GM21367 (cell line): ENCODE measurements around the gene SYT5.
"Not testable (repeated sequence)": the region's sequence is repeated elsewhere in the genome, so short reads cannot be mapped to it uniquely, and the experiment has no call there.

ENCODE experiments used
- ATAC-seq: cut with Tn5 transposase; IDR thresholded peaks from one replicate; pipeline ENCODE4 v1.9.1; 2021; ENCODE audit not compliant: unreplicated experiment

Gene SYT5

DNA sequence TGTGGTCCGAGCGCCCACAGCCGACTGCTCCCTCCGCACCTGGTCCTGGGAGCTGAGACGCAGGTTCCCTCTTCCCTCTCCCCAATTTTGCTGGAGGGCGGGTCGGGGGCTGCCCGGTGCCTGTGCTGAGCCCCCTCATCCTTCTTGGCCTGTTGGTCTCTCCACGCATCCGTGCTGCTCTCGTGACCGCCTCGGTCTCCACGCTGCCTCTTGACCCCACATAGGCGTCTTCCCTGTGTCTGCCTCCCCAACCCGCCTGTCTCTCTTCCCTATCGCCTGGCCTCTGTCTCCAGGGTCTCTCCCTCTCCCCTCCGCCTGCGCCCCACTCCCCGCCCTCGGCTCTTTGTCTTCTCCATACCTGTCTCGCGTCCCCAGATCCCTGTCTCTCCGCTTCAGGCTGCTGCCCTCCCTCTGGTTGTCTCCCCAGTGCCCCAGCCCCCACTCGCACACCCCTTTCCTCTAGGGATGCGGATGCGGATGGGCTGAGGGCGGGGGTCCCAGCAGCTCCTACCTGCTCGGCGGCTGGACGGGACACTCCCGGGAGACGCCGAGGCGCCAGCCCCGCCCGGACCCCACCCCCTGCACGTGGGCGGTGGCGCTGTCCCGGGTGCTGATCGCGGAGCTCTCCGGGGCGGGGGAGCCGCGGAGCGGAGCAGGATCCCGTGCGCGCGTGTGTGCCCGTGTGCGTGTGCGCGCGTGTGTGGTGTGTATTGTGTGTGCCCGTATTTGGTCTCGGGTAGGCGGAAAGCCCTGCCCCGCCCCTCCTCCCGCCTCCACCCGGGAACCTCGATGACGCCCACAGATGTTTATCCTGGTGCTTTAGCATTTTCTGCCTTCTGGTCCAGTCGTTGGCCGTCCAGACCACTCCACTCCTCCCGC, at the start of gene SYT5:
SYT5 (minus strand) TSS at position 684 of the 879 bp plus-strand sequence. CDS start 1,248 bp downstream, outside the sequence.
- no peak for ATAC-seq

GRCh38 chr19:55229789-55230182, 49.7 kb upstream of the SYT5 start:
- ATAC-seq: no peak

GRCh38 chr19:55229145-55229788, 49.2 kb upstream of the SYT5 start:
- no peak for ATAC-seq

GRCh38 chr19:55228403-55229031, 48.4 kb upstream of the SYT5 start, which contains the start of gene TMEM86B:
TSS of gene TMEM86B (minus strand) at chr19:55228763. CDS start at chr19:55228741, 22 bp downstream.
- ATAC-seq: no peak

DNA sequence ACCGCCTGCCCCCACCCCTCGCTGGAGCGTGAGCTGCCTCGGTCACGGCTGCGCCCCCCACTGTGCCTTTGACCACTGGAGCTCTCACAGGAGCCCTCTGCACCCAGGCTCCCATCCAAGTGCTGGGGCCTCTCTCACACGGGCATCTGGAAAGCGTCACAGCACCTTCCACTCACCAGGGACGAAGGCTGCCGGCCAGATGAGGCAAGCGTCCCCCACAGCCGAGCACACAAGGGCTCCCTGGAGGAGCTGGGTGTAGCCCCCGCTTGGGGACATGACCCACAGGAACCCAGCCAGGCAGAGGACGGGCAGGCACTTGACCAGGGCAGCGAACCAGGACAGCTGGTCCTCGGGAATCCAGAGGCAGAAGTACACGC, 47.9 kb upstream of the SYT5 start:
- ATAC-seq: no peak

DNA sequence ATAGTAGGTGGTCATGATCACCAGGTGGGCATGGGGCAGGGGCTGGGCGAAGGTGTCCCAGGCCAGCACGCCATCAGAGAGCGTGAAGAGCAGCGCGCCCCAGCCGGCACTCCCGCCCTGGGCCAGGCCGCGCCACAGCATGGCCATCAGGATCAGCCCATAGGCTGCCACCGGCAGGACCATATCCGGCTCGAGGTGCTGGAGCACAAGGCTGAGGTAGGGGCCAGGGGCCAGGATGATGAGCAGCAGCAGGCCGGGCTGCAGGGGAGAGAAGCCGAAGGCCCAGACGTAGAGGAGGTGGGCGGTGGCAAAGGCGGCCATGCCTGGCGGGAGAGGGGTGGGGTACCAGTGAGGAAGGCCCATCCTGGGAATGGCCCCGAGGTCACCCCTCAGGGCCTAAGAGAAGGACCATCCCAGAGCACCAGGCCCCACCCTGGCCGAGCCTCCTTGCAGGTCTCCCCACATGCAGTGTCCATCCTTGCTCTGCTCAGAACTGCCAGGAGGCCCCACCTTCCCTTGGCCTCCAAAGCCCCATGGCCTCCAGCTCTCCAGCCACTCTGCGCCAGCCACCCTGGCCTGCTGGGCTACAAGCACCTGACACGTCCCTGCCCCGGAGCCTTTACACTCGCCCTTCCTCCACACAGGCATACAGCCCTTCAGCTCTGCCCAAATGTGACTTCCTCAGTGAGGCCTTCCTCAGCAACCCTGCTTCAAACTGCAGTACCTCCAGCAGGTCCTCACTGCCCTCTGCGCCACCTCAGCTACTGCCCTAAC, 47.3 kb upstream of the SYT5 start:
- no peak for ATAC-seq

DNA sequence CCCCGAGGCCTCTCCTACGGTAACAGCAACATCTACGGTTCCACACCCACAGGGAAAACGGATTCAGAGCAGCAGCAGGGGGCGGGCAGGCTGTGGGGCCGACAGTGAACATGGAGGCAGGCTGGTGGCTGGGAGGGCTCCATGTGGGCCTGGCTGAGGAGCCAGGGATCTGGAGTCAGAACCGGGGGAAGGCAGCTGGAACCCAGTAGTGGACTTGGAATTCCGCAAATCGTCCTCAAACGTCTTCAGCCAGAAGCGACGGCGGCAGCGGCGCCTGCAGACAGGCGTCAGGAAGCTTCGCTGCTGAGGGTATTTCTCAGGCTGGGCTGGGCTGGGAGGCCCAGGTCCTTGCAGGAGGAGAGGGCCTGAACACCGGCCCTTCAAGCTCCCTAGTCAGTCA, 46.7 kb upstream of the SYT5 start:
- ATAC-seq: no peak

- ATAC-seq: no peak
These were observed 46.2 kb upstream of the SYT5 start for GRCh38 chr19:55226273-55226672.

- ATAC-seq: no peak
These were observed 45.4 kb upstream of the SYT5 start for GRCh38 chr19:55225415-55225958.

GRCh38 chr19:55224679-55225414, 44.8 kb upstream of the SYT5 start:
- ATAC-seq: not testable (repeated sequence)

DNA sequence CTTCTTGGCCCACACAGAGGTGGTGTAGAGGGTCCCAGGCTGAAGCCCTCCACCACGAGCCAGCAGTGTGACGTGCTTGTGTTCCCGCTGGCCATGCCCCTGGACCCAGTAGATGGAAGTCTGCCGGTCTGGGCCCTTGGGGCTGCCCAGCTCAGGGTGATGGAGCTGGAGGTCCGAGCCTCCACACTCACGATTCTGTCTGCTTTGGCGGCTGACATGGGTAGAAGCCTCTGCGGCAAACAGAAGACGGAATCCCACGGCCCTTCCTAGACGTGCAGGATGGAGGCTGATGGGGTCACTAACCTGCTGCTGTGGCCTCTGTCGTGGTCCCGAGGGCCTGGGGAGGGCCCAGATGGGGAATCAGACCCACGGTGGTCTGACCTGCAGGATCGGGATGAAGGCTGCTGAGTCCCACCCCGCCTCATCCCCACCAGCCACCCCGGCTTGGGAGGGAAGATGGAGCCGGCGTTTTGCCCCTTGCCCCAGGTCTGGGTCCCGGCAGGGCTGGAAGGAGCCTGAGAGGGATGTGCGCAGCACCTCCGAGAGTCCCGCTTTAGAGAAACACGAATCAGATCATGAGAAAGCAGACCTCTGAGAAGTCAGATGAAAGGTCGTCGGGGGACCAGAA, 44.1 kb upstream of the SYT5 start:
- ATAC-seq: no peak

DNA sequence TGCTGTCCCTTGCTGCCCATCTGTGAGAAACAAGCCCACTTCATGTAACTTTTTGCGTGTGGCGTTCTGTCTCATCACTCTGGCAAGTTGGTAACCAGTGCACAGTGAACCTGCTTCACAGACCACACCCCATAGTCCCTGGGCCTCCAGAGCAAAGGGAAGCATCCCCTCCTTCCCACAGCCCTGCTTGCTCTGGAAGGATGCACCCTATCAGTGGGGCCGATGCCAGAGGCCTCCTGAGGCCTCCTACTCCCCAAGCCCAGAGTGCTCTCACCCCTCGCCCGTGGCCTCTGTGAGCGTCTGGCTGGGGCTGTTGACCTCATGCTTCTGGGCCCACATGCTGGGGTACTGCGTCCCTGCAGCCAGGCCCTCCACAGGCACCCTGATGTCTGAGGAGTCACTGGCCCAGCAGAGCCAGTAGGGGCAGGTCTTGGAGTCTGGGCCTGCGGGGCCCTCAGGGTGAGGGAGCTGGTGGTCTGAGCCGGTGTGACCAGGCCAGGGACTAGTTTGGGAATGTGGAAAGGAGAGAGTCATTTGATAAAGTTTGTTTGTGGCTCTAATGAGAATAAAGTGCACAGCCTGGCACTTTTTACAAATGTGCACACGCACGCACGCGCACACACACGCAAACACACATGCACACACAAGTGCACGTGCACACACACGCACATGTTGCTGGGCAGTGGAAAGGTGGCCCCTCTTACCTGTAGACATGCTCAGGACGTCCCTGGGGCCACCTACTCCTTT, 43.4 kb upstream of the SYT5 start:
- no peak for ATAC-seq

DNA sequence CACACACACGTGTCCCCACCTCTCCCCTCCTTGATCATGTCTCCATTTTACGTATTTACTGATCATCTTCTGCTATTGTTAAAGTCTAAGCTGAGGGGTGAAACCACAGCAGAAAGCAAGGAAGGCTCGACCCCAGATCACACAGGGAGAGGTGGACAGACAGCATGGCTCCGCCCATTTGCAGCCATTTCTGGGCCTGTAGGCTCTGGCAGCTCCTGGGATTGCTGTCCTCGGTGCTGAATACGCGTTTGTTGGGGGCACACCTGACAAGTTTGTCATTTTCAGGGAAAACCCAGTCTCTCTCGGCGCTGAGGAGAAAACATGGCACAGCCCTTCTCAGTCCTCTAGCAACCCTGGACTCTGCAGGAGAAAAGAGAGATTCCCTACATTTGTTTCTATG, 40.4 kb upstream of the SYT5 start:
- no peak for ATAC-seq

- ATAC-seq: no peak
These were observed 36.5 kb upstream of the SYT5 start for GRCh38 chr19:55216461-55217198.

GRCh38 chr19:55213547-55213946, 33.5 kb upstream of the SYT5 start:
- ATAC-seq: no peak

DNA sequence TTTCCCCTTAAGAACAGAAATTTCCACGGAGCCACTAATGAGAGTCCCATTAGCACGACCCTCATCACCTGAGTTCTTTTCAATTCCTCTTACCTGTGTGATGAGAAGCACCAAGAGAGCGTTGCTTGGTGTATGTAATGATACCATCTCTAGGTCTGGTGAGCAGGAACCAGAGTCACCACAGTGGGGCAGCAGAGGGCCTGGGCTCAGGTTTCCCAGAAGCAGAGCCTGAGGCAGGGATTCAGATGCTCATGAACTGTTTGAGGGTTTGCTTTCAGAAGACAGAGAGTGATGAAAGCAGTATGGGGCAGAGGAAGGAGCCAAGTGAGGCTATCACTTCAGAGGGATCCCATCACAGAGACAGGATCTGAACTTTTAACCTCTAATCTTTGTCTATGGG, 32.4 kb upstream of the SYT5 start:
- no peak for ATAC-seq

- no peak for ATAC-seq
These were observed 29.8 kb upstream of the SYT5 start for GRCh38 chr19:55209693-55210472.
